K562 (cell line): ENCODE measurements around the gene ATF4. TPM values are rescaled to one million over a fixed set of nuclear protein-coding genes. Genes with fewer than 3 reads are reported as not detected.
A peak's percentile ranks its signal among the peaks of the same experiment; 100 is the strongest.

ENCODE experiments used
- ARID3B ChIP-seq: fragments of 250-450 bp; sonication (Bioruptor Pico); IDR thresholded peaks from 2 replicates; pipeline ENCODE4 v1.4.0; 2020; ENCODE audit warnings: borderline replicate concordance
- CEBPB ChIP-seq: fragments of 450-650 bp; IDR thresholded peaks from 2 replicates; pipeline ENCODE4 v1.6.1; 2016; ENCODE audit warnings: missing genetic modification characterization, missing compliant biosample characterization
- CHCHD3 ChIP-seq: fragments of 250-450 bp; sonication (Bioruptor Pico); IDR thresholded peaks from 2 replicates; pipeline ENCODE4 v2.1.2; 2022; ENCODE audit warnings: mild to moderate bottlenecking
- CLOCK ChIP-seq: fragments of 250-450 bp; sonication (Bioruptor Pico); IDR thresholded peaks from 2 replicates; pipeline ENCODE4 v1.4.0; 2020; ENCODE audit warnings: mild to moderate bottlenecking, moderate library complexity, borderline replicate concordance
- CREM ChIP-seq: IDR thresholded peaks from 2 replicates; pipeline ENCODE4 v1.6.1; 2014; ENCODE audit warnings: antibody characterized with exemption, low read depth
- FOXJ2 ChIP-seq: fragments of 200-800 bp; sonication (Bioruptor generic); IDR thresholded peaks from 2 replicates; pipeline ENCODE4 v1.6.1; 2016; ENCODE audit warnings: missing genetic modification characterization, missing compliant biosample characterization
- FOXK1 ChIP-seq: sonication (generic); formaldehyde crosslinking; IDR thresholded peaks from 2 replicates; pipeline ENCODE4 v1.8.0; 2022; ENCODE audit warnings: missing genetic modification reagents, mild to moderate bottlenecking, borderline replicate concordance
- HNRNPL ChIP-seq: fragments of 200-400 bp; formaldehyde crosslinking; IDR thresholded peaks from 2 replicates; pipeline ENCODE4 v1.6.1; 2017; ENCODE audit warnings: low read depth, mild to moderate bottlenecking, low read length
- KLF1 ChIP-seq: fragments of 450-650 bp; IDR thresholded peaks from 2 replicates; pipeline ENCODE4 v1.6.1; 2016; ENCODE audit warnings: missing genetic modification characterization, missing compliant biosample characterization
- NCOA4 ChIP-seq: fragments of 450-650 bp; IDR thresholded peaks from 2 replicates; pipeline ENCODE4 v1.6.1; 2018; ENCODE audit warnings: mild to moderate bottlenecking; ENCODE audit not compliant: partially characterized antibody
- POLR2AphosphoS5 ChIP-seq: IDR thresholded peaks from 2 replicates; pipeline ENCODE4 v1.6.1; 2011; ENCODE audit warnings: mild to moderate bottlenecking, low read depth, low read length, moderate library complexity; ENCODE audit not compliant: control insufficient read depth, insufficient read depth
- RFX1 ChIP-seq: fragments of 450-650 bp; IDR thresholded peaks from 2 replicates; pipeline ENCODE4 v1.6.1; 2016; ENCODE audit warnings: mild to moderate bottlenecking, moderate library complexity
- RNF2 ChIP-seq: sonication (generic); IDR thresholded peaks from 2 replicates; pipeline ENCODE4 v1.6.1; 2016
- SMARCC2 ChIP-seq: fragments of 450-650 bp; IDR thresholded peaks from 2 replicates; pipeline ENCODE4 v1.6.1; 2017; ENCODE audit warnings: antibody characterized with exemption, moderate library complexity, mild to moderate bottlenecking, low read depth
- SPI1 ChIP-seq: IDR thresholded peaks from 2 replicates; pipeline ENCODE4 v1.6.1; 2011; ENCODE audit warnings: low read depth, low read length, control low read depth, borderline replicate concordance
- ZC3H8 ChIP-seq: fragments of 450-650 bp; IDR thresholded peaks from 2 replicates; pipeline ENCODE4 v1.6.1; 2017
- ZNF354B ChIP-seq: fragments of 250-450 bp; sonication (Bioruptor Pico); IDR thresholded peaks from 2 replicates; pipeline ENCODE4 v1.4.0; 2020
- ZNF717 ChIP-seq: fragments of 250-450 bp; sonication (Bioruptor Pico); IDR thresholded peaks from 2 replicates; pipeline ENCODE4 v1.5.0; 2021
- polyA plus RNA-seq, 8 experiments: library from polyadenylated mRNA; depleted of rRNA in 4 of 8; stranded (reverse) in 5 of 8; unstranded in 3 of 8; fragments of >200 nt; fragmentation: Nextera tagmentation in 2 of 8; fragmentation: Illumina TruSeq in 1 of 8; extraction: Ambion mirVana in 2 of 8; extraction: Trizol in 1 of 8; gene quantifications; 2 replicates each; pipeline versions ENCODE4 v1.2.1 to v1.2.3, GENCODE V29; 2011 to 2014; ENCODE audit warnings: inconsistent platforms in 1 of 8, missing spikeins in 1 of 8
- total RNA-seq, 7 experiments: library from RNA; depleted of rRNA in 6 of 7; stranded (reverse); fragments of >200 nt in 6 of 7; fragmentation: Illumina TruSeq in 2 of 7; extraction: Trizol in 2 of 7; gene quantifications; 2 replicates each; pipeline versions ENCODE4 v1.2.1 to v1.2.3, GENCODE V29; 2011 to 2021; ENCODE audit warnings: low replicate concordance in 1 of 7
- TF ChIP-seq, protein P1 (sequence below): sonication (generic); formaldehyde crosslinking; IDR thresholded peaks from 2 replicates; pipeline ENCODE4 v1.8.1; 2023; ENCODE audit warnings: mild to moderate bottlenecking, missing genetic modification reagents

ATF4 gene
- total and polyA plus RNA-seq, 9 of the 15 experiments (the other 6 are each of a cell fraction or from before 2014, with no cell fraction given), result 93.1 to 723 (median 355) TPM

DNA sequence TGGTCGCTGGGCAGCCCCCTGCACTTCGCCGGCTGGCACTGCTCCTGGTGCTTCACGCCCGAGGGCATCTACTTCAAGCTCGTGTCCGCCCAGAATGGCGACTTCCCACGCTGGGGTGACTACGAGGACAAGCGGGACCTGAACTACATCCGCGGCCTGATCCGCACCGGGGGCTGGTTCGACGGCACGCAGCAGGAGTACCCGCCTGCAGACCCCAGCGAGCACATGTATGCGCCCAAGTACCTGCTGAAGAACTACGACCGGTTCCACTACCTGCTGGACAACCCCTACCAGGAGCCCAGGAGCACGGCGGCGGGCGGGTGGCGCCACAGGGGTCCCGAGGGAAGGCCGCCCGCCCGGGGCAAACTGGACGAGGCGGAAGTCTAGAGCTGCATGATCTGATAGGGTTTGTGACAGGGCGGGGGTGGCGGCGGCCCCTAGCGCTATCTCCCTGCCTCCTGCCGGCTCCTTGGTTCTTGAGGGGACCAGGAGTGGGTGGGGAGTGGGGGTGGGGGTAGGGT, 31.7 kb upstream of the ATF4 start (continued):
- TF ChIP-seq ZC3H8, result no peak
- peak; percentile 1; the same call in 1 of the 2 replicates for TF ChIP-seq SPI1
- no peak for TF ChIP-seq RFX1
- 0 out of 2 replicates have a peak, but pooled peaks have one; percentile 41 for TF ChIP-seq FOXK1 (CRISPR knock-in tag)
- TF ChIP-seq ARID3B (CRISPR knock-in tag), result no peak
- TF ChIP-seq RNF2, result 0 out of 2 replicates have a peak, but pooled peaks have one; percentile 43
- no peak for TF ChIP-seq CHCHD3 (CRISPR knock-in tag)
- no peak for TF ChIP-seq SMARCC2
- no peak for TF ChIP-seq ZNF354B (CRISPR knock-in tag)
- TF ChIP-seq, protein P1, sequence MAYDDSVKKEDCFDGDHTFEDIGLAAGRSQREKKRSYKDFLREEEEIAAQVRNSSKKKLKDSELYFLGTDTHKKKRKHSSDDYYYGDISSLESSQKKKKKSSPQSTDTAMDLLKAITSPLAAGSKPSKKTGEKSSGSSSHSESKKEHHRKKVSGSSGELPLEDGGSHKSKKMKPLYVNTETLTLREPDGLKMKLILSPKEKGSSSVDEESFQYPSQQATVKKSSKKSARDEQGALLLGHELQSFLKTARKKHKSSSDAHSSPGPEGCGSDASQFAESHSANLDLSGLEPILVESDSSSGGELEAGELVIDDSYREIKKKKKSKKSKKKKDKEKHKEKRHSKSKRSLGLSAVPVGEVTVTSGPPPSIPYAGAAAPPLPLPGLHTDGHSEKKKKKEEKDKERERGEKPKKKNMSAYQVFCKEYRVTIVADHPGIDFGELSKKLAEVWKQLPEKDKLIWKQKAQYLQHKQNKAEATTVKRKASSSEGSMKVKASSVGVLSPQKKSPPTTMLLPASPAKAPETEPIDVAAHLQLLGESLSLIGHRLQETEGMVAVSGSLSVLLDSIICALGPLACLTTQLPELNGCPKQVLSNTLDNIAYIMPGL (CRISPR knock-in tag), result no peak
- no peak for TF ChIP-seq NCOA4
- no peak for TF ChIP-seq CEBPB (tag)
- no peak for TF ChIP-seq FOXJ2 (tag)
- 0 out of 2 replicates have a peak, but pooled peaks have one; percentile 37 for TF ChIP-seq POLR2AphosphoS5
- TF ChIP-seq KLF1, result no peak
- no peak for TF ChIP-seq CLOCK
- no peak for TF ChIP-seq CREM
- no peak for TF ChIP-seq ZNF717 (CRISPR knock-in tag)
- peak; percentile 52; the same call in 1 of the 2 replicates for TF ChIP-seq HNRNPL
